ENCODE data around the gene ZFHX2.

ZFHX2 gene

GRCh38 chr14:23533652-23534435 is 17.7 kb downstream of the ZFHX2 start:
- no peak overlapping the region for H2BK120ac ChIP-seq (ENCODE audit: low read depth, low read length)
- peak overlapping the region; percentile 77 for H3K23ac ChIP-seq (ENCODE audit: low read depth, low read length, poor library complexity)
- H2AK5ac ChIP-seq (ENCODE audit: low read depth, low read length), result no peak overlapping the region
- DNase-seq (ENCODE audit: low spot score), result no peak
- H3K79me1 ChIP-seq (ENCODE audit: low read depth, low read length), result peaks cover 7% of the 10 kb centered on the region
- no peak overlapping the region for H3K4me2 ChIP-seq (ENCODE audit: insufficient read depth, low read length, poor library complexity, severe bottlenecking)
- no peak overlapping the region for H3K14ac ChIP-seq (ENCODE audit: low read length)
- no peak overlapping the region for H3K4ac ChIP-seq (ENCODE audit: low read length)
- no peak overlapping the region for H3K18ac ChIP-seq (ENCODE audit: low read length)
- H4K8ac ChIP-seq (ENCODE audit: low read depth, low read length), result peak overlapping the region; percentile 65
- H3K27ac ChIP-seq (replicated peaks; ENCODE audit: low read length), result no peak overlapping the region
- WGBS, 2 donors (ENCODE audit: extremely low coverage in 2 of 2, insufficient read length in 2 of 2, insufficient replicate concordance in 1 of 2), result no CpG with 5 or more reads among the region's 16 CpGs
- no peak overlapping the region for H4K91ac ChIP-seq (ENCODE audit: low read depth, low read length, poor library complexity)
- peak overlapping the region; percentile 57 for H3K9ac ChIP-seq (ENCODE audit: low read depth, low read length, poor library complexity)
- no peak overlapping the region for H2AFZ ChIP-seq (ENCODE audit: low read length)
- no peaks in the 10 kb centered on the region for H3K27me3 ChIP-seq (ENCODE audit: control insufficient read depth in 3 of 3, insufficient read depth in 3 of 3, low read depth in 1 of 3, low read length in 3 of 3)
- no peaks in the 10 kb centered on the region for H3K9me3 ChIP-seq (replicated peaks in 1 of 2; ENCODE audit: control insufficient read depth in 2 of 2, insufficient read depth in 1 of 2, low read depth in 1 of 2, low read length in 2 of 2)
- H3K36me3 ChIP-seq (replicated peaks in 1 of 2; ENCODE audit: control insufficient read depth in 2 of 2, insufficient read depth in 2 of 2, low read length in 2 of 2), result peaks cover 20 to 23% of the 10 kb centered on the region in 2 donors
- peaks cover 1 to 15% of the 10 kb centered on the region in 2 donors for H3K4me1 ChIP-seq (ENCODE audit: control insufficient read depth in 2 of 2, insufficient read depth in 1 of 2, low read depth in 1 of 2, low read length in 2 of 2)
- H2BK5ac ChIP-seq (ENCODE audit: low read length), result peak overlapping the region; percentile 66
- H2BK12ac ChIP-seq (ENCODE audit: low read length), result no peak overlapping the region
- no peak overlapping the region for H2BK15ac ChIP-seq (ENCODE audit: low read length)
- H3K4me3 ChIP-seq (ENCODE audit: low read length in 2 of 2), result peak overlapping the region in 1 of 2 donors; percentile 10

- no peak overlapping the region for H3K4me3 ChIP-seq (ENCODE audit: low read length in 2 of 2)
- no peaks in the 10 kb centered on the region for H3K9me3 ChIP-seq (replicated peaks in 1 of 2; ENCODE audit: control insufficient read depth in 2 of 2, insufficient read depth in 1 of 2, low read depth in 1 of 2, low read length in 2 of 2)
- no peak overlapping the region for H4K91ac ChIP-seq (ENCODE audit: low read depth, low read length, poor library complexity)
- no peak overlapping the region for H3K27ac ChIP-seq (replicated peaks; ENCODE audit: low read length)
- H3K27me3 ChIP-seq (ENCODE audit: control insufficient read depth in 3 of 3, insufficient read depth in 3 of 3, low read depth in 1 of 3, low read length in 3 of 3), result no peaks in the 10 kb centered on the region
- peaks cover 0 to 8% of the 10 kb centered on the region in 2 donors for H3K4me1 ChIP-seq (ENCODE audit: control insufficient read depth in 2 of 2, insufficient read depth in 1 of 2, low read depth in 1 of 2, low read length in 2 of 2)
- no peak overlapping the region for H2AK5ac ChIP-seq (ENCODE audit: low read depth, low read length)
- no peak overlapping the region for H2BK15ac ChIP-seq (ENCODE audit: low read length)
- H3K4ac ChIP-seq (ENCODE audit: low read length), result no peak overlapping the region
- H2BK5ac ChIP-seq (ENCODE audit: low read length), result no peak overlapping the region
- no peak overlapping the region for H2BK120ac ChIP-seq (ENCODE audit: low read depth, low read length)
- H2AFZ ChIP-seq (ENCODE audit: low read length), result no peak overlapping the region
- H3K23ac ChIP-seq (ENCODE audit: low read depth, low read length, poor library complexity), result no peak overlapping the region
- WGBS, 2 donors (ENCODE audit: extremely low coverage in 2 of 2, insufficient read length in 2 of 2, insufficient replicate concordance in 1 of 2), result no CpG with 5 or more reads among the region's 7 CpGs
- no peak overlapping the region for H3K14ac ChIP-seq (ENCODE audit: low read length)
- no peak overlapping the region for H3K9ac ChIP-seq (ENCODE audit: low read depth, low read length, poor library complexity)
- no peak overlapping the region for H3K4me2 ChIP-seq (ENCODE audit: insufficient read depth, low read length, poor library complexity, severe bottlenecking)
- H3K36me3 ChIP-seq (replicated peaks in 1 of 2; ENCODE audit: control insufficient read depth in 2 of 2, insufficient read depth in 2 of 2, low read length in 2 of 2), result peaks cover 22 to 27% of the 10 kb centered on the region in 2 donors
- no peak overlapping the region for H2BK12ac ChIP-seq (ENCODE audit: low read length)
- DNase-seq (ENCODE audit: low spot score), result no peak
- H4K8ac ChIP-seq (ENCODE audit: low read depth, low read length), result no peak overlapping the region
- peaks cover 7% of the 10 kb centered on the region for H3K79me1 ChIP-seq (ENCODE audit: low read depth, low read length)
- no peak overlapping the region for H3K18ac ChIP-seq (ENCODE audit: low read length)
These were observed 18.9 kb downstream of the ZFHX2 start for GRCh38 chr14:23532658-23533057.

GRCh38 chr14:23531391-23531790 is 20.2 kb downstream of the ZFHX2 start:
- no peaks in the 10 kb centered on the region for H3K27me3 ChIP-seq (ENCODE audit: control insufficient read depth in 3 of 3, insufficient read depth in 3 of 3, low read depth in 1 of 3, low read length in 3 of 3)
- no peak overlapping the region for H2BK120ac ChIP-seq (ENCODE audit: low read depth, low read length)
- H4K91ac ChIP-seq (ENCODE audit: low read depth, low read length, poor library complexity), result no peak overlapping the region
- no peak overlapping the region for H3K4me3 ChIP-seq (ENCODE audit: low read length in 2 of 2)
- no peak overlapping the region for H3K9ac ChIP-seq (ENCODE audit: low read depth, low read length, poor library complexity)
- no peaks in the 10 kb centered on the region for H3K9me3 ChIP-seq (replicated peaks in 1 of 2; ENCODE audit: control insufficient read depth in 2 of 2, insufficient read depth in 1 of 2, low read depth in 1 of 2, low read length in 2 of 2)
- H3K4me2 ChIP-seq (ENCODE audit: insufficient read depth, low read length, poor library complexity, severe bottlenecking), result no peak overlapping the region
- H2BK15ac ChIP-seq (ENCODE audit: low read length), result no peak overlapping the region
- H3K36me3 ChIP-seq (replicated peaks in 1 of 2; ENCODE audit: control insufficient read depth in 2 of 2, insufficient read depth in 2 of 2, low read length in 2 of 2), result peaks cover 28 to 34% of the 10 kb centered on the region in 2 donors
- no peak for DNase-seq (ENCODE audit: low spot score)
- no peak overlapping the region for H2BK12ac ChIP-seq (ENCODE audit: low read length)
- no peak overlapping the region for H2AK5ac ChIP-seq (ENCODE audit: low read depth, low read length)
- H3K27ac ChIP-seq (replicated peaks; ENCODE audit: low read length), result no peak overlapping the region
- H4K8ac ChIP-seq (ENCODE audit: low read depth, low read length), result no peak overlapping the region
- no CpG with 5 or more reads among the region's 12 CpGs for WGBS, 2 donors (ENCODE audit: extremely low coverage in 2 of 2, insufficient read length in 2 of 2, insufficient replicate concordance in 1 of 2)
- no peak overlapping the region for H3K4ac ChIP-seq (ENCODE audit: low read length)
- no peak overlapping the region for H2AFZ ChIP-seq (ENCODE audit: low read length)
- H3K18ac ChIP-seq (ENCODE audit: low read length), result no peak overlapping the region
- no peak overlapping the region for H3K23ac ChIP-seq (ENCODE audit: low read depth, low read length, poor library complexity)
- H3K4me1 ChIP-seq (ENCODE audit: control insufficient read depth in 2 of 2, insufficient read depth in 1 of 2, low read depth in 1 of 2, low read length in 2 of 2), result peaks cover 0 to 4% of the 10 kb centered on the region in 2 donors
- H3K14ac ChIP-seq (ENCODE audit: low read length), result peak overlapping the region; percentile 56
- no peak overlapping the region for H2BK5ac ChIP-seq (ENCODE audit: low read length)
- H3K79me1 ChIP-seq (ENCODE audit: low read depth, low read length), result peaks cover 7% of the 10 kb centered on the region

- peaks cover 37 to 40% of the 10 kb centered on the region in 2 donors for H3K36me3 ChIP-seq (replicated peaks in 1 of 2; ENCODE audit: control insufficient read depth in 2 of 2, insufficient read depth in 2 of 2, low read length in 2 of 2)
- whole genome bisulfite sequencing, 2 donors (ENCODE audit: extremely low coverage in 2 of 2, insufficient read length in 2 of 2, insufficient replicate concordance in 1 of 2), result no CpG with 5 or more reads among the region's 10 CpGs
- H3K18ac ChIP-seq (ENCODE audit: low read length), result peak overlapping the region; percentile 38
- no peak overlapping the region for H3K27ac ChIP-seq (replicated peaks; ENCODE audit: low read length)
- H3K4me2 ChIP-seq (ENCODE audit: insufficient read depth, low read length, poor library complexity, severe bottlenecking), result no peak overlapping the region
- peak overlapping the region; percentile 56 for H3K14ac ChIP-seq (ENCODE audit: low read length)
- H3K23ac ChIP-seq (ENCODE audit: low read depth, low read length, poor library complexity), result no peak overlapping the region
- H2BK15ac ChIP-seq (ENCODE audit: low read length), result no peak overlapping the region
- H2BK5ac ChIP-seq (ENCODE audit: low read length), result no peak overlapping the region
- H2BK12ac ChIP-seq (ENCODE audit: low read length), result no peak overlapping the region
- H3K27me3 ChIP-seq (ENCODE audit: control insufficient read depth in 3 of 3, insufficient read depth in 3 of 3, low read depth in 1 of 3, low read length in 3 of 3), result no peaks in the 10 kb centered on the region
- no peak overlapping the region for H3K4me3 ChIP-seq (ENCODE audit: low read length in 2 of 2)
- DNase-seq (ENCODE audit: low spot score), result no peak
- H3K79me1 ChIP-seq (ENCODE audit: low read depth, low read length), result peaks cover 7% of the 10 kb centered on the region
- H3K9ac ChIP-seq (ENCODE audit: low read depth, low read length, poor library complexity), result no peak overlapping the region
- peak overlapping the region; percentile 17 for H4K8ac ChIP-seq (ENCODE audit: low read depth, low read length)
- H2AK5ac ChIP-seq (ENCODE audit: low read depth, low read length), result no peak overlapping the region
- H4K91ac ChIP-seq (ENCODE audit: low read depth, low read length, poor library complexity), result no peak overlapping the region
- no peaks in the 10 kb centered on the region for H3K9me3 ChIP-seq (replicated peaks in 1 of 2; ENCODE audit: control insufficient read depth in 2 of 2, insufficient read depth in 1 of 2, low read depth in 1 of 2, low read length in 2 of 2)
- peaks cover 0 to 5% of the 10 kb centered on the region in 2 donors for H3K4me1 ChIP-seq (ENCODE audit: control insufficient read depth in 2 of 2, insufficient read depth in 1 of 2, low read depth in 1 of 2, low read length in 2 of 2)
- peak overlapping the region; percentile 68 for H3K4ac ChIP-seq (ENCODE audit: low read length)
- H2BK120ac ChIP-seq (ENCODE audit: low read depth, low read length), result no peak overlapping the region
- no peak overlapping the region for H2AFZ ChIP-seq (ENCODE audit: low read length)
These were observed 21.1 kb downstream of the ZFHX2 start for GRCh38 chr14:23530375-23531055.

Data from neuronal stem cell (in vitro differentiated cells).